HEK293T (cell line): Measurements from ENCODE around the gene CPLX4.

Experiments
- ARNT ChIP-seq: fragments of 450-650 bp; IDR thresholded peaks from 2 replicates; pipeline ENCODE4 v1.6.1; 2017; ENCODE audit warnings: mild to moderate bottlenecking
- BHLHE40 ChIP-seq: fragments of 450-650 bp; IDR thresholded peaks from 2 replicates; pipeline ENCODE4 v1.6.1; 2016; ENCODE audit warnings: mild to moderate bottlenecking, moderate library complexity, borderline replicate concordance
- ELF4 ChIP-seq: fragments of 450-650 bp; IDR thresholded peaks from 2 replicates; pipeline ENCODE4 v1.6.1; 2017; ENCODE audit warnings: antibody characterized with exemption
- FOXM1 ChIP-seq: fragments of 450-650 bp; IDR thresholded peaks from 2 replicates; pipeline ENCODE4 v1.6.1; 2017; ENCODE audit warnings: mild to moderate bottlenecking, borderline replicate concordance
- HDGF ChIP-seq: fragments of 450-650 bp; IDR thresholded peaks from 2 replicates; pipeline ENCODE4 v1.6.1; 2017; ENCODE audit warnings: antibody characterized with exemption, borderline replicate concordance
- L3MBTL2 ChIP-seq: fragments of 450-650 bp; conservative IDR thresholded peaks from 2 replicates; pipeline ENCODE4 v1.6.1; 2016; ENCODE audit warnings: mild to moderate bottlenecking
- NFRKB ChIP-seq: fragments of 450-650 bp; IDR thresholded peaks from 2 replicates; pipeline ENCODE4 v1.6.1; 2016; ENCODE audit warnings: mild to moderate bottlenecking, moderate library complexity
- SP1 ChIP-seq: fragments of 450-650 bp; IDR thresholded peaks from 2 replicates; pipeline ENCODE4 v1.6.1; 2017
- SUZ12 ChIP-seq: fragments of 450-650 bp; IDR thresholded peaks from 2 replicates; pipeline ENCODE4 v1.6.1; 2016; ENCODE audit warnings: mild to moderate bottlenecking
- TARDBP ChIP-seq: fragments of 450-650 bp; IDR thresholded peaks from 2 replicates; pipeline ENCODE4 v1.6.1; 2016
- TF ChIP-seq, protein P1 (sequence below): fragments of 450-650 bp; IDR thresholded peaks from 2 replicates; pipeline ENCODE4 v1.6.1; 2016

DNA sequence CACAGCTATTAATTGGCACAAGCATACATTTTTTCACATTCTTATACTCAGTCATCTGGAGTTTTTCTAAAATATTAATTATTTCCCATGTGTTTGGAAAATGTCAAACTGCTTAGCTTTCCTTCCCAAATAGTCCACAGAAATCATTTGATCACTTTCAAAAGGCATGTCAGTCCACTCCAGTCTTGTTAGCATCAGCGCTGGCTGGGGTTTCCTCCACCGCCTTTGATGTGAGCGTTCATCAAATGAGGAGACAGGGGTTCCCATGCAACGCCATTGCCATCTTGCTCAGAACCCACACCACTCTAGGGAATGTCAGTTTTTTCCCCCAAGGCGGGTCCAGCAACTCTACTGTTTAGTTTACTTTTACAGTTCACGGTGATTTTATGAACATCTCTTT lies 32.1 kb downstream of the CPLX4 start:
- no peak for TF ChIP-seq ARNT
- no peak for TF ChIP-seq SUZ12
- TF ChIP-seq, protein P1, sequence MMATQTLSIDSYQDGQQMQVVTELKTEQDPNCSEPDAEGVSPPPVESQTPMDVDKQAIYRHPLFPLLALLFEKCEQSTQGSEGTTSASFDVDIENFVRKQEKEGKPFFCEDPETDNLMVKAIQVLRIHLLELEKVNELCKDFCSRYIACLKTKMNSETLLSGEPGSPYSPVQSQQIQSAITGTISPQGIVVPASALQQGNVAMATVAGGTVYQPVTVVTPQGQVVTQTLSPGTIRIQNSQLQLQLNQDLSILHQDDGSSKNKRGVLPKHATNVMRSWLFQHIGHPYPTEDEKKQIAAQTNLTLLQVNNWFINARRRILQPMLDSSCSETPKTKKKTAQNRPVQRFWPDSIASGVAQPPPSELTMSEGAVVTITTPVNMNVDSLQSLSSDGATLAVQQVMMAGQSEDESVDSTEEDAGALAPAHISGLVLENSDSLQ = no peak
- no peak for TF ChIP-seq HDGF
- no peak for TF ChIP-seq BHLHE40
- TF ChIP-seq L3MBTL2 = no peak
- TF ChIP-seq ELF4 = no peak
- no peak for TF ChIP-seq SP1
- no peak for TF ChIP-seq FOXM1
- TF ChIP-seq TARDBP = no peak
- no peak for TF ChIP-seq NFRKB
